Lower leg skin (tissue), 4 donors: ENCODE measurements around the gene CDO1. TPM values are rescaled to one million over a fixed set of nuclear protein-coding genes. Genes with fewer than 3 reads are reported as not detected.

Experiments
- DNase-seq, 2 donors: peaks; one replicate each; pipeline ENCODE4 v3.0.0-alpha.2; 2019; ENCODE audit warnings: low spot score in 2 of 2
- H3K4me3 ChIP-seq: fragments of 200-600 bp; sonication (generic); 2 replicates; pipeline ENCODE4 v1.5.1; 2017; ENCODE audit warnings: mild to moderate bottlenecking, low read depth; ENCODE audit not compliant: poor library complexity, severe bottlenecking
- CTCF ChIP-seq, 3 donors: fragments of 450-650 bp; IDR thresholded peaks; one replicate each; pipeline ENCODE4 v1.5.1; 2016; ENCODE audit warnings: antibody characterized with exemption in 3 of 3, mild to moderate bottlenecking in 3 of 3, moderate library complexity in 2 of 3
- POLR2A ChIP-seq, 2 donors: fragments of 450-650 bp; IDR thresholded peaks; one replicate each; pipeline ENCODE4 v1.6.1; 2016 to 2017; ENCODE audit warnings: antibody characterized with exemption in 2 of 2, mild to moderate bottlenecking in 1 of 2, moderate library complexity in 1 of 2
- WGBS, 2 donors: methylation state at CpG; one replicate each; pipeline ENCODE4 v1.1.5; 2018; 5-methylcytosine and 5-hydroxymethylcytosine counted together
- intact Hi-C: fragments of 100-400 bp; cut with DNase I; formaldehyde crosslinking; loops from one replicate; pipeline ENCODE4 v1.15.0; 2023; ENCODE audit warnings: low total_unique reads
- total RNA-seq, 4 donors: library from RNA; depleted of rRNA; stranded (reverse); fragments of >200 nt; gene quantifications; one replicate each; pipeline ENCODE4 v1.1.0, GENCODE V29; 2016

Gene CDO1
- total RNA-seq: 10 to 100 TPM in 2 of 4 donors, 1 to 10 TPM in 2; 3.5 to 17.9 (median 8.9) TPM

- H3K4me3 ChIP-seq: peak within 1 kb of the TSS; percentile 18
- DNase-seq: peak; percentile 21 to 86
- intact Hi-C loops: no loop called here
- no peak for TF ChIP-seq CTCF (IDR thresholded peaks at IDR 0.05)
- TF ChIP-seq POLR2A (IDR thresholded peaks at IDR 0.05): no peak
- 2 to 3% methylated on average over 36 to 64 of the region's 69 CpGs for WGBS, 2 donors
Measured at GRCh38 chr5:115816226-115817081, at the start of gene CDO1. Gene CDO1 (minus strand): TSS chr5:115816659. CDS start chr5:115816397, 262 bp downstream.

GRCh38 chr5:115859378-115859777, 42.9 kb upstream of the CDO1 start:
- no peak for TF ChIP-seq POLR2A (IDR thresholded peaks at IDR 0.05)

GRCh38 chr5:115858396-115858795, 41.9 kb upstream of the CDO1 start:
- TF ChIP-seq POLR2A (IDR thresholded peaks at IDR 0.05) (no peak), CTCF (IDR thresholded peaks at IDR 0.05) (no peak)
- WGBS, 2 donors: 76 to 86% methylated on average over 3 of the region's 3 CpGs
- H3K4me3 ChIP-seq: no peak overlapping the region
- DNase-seq: no peak
- intact Hi-C loops: no loop called here

More at GRCh38 chr5:115859378-115859777, 42.9 kb upstream of the CDO1 start:
- no peak for DNase-seq
- intact Hi-C loops: no loop called here
- H3K4me3 ChIP-seq: no peak overlapping the region

GRCh38 chr5:115857626-115858349, 41.3 kb upstream of the CDO1 start:
- DNase-seq: no peak
- whole genome bisulfite sequencing, 2 donors: 26 to 31% methylated on average over 2 of the region's 2 CpGs
- intact Hi-C loops: no loop called here

GRCh38 chr5:115857057-115857479, 40.6 kb upstream of the CDO1 start:
- TF ChIP-seq CTCF (IDR thresholded peaks at IDR 0.05): no peak
- no peak for TF ChIP-seq POLR2A (IDR thresholded peaks at IDR 0.05)
- intact Hi-C loops: no loop called here
- 42 to 54% methylated on average over 1 of the region's 1 CpG for WGBS, 2 donors
- no peak for DNase-seq
- H3K4me3 ChIP-seq: no peak overlapping the region

More at GRCh38 chr5:115857626-115858349, 41.3 kb upstream of the CDO1 start:
- no peak overlapping the region for H3K4me3 ChIP-seq
- TF ChIP-seq POLR2A (IDR thresholded peaks at IDR 0.05) (no peak), CTCF (IDR thresholded peaks at IDR 0.05) (no peak)

GRCh38 chr5:115855959-115856358, 39.5 kb upstream of the CDO1 start:
- TF ChIP-seq CTCF (IDR thresholded peaks at IDR 0.05) (no peak), POLR2A (IDR thresholded peaks at IDR 0.05) (no peak)
- intact Hi-C loops: no loop called here
- DNase-seq: no peak
- 32 to 46% methylated on average over 1 of the region's 1 CpG for WGBS, 2 donors
- no peak overlapping the region for H3K4me3 ChIP-seq
